NB4 (cell line): ENCODE measurements around the gene MRM1.

Experiments used
- DNase-seq: peaks from one replicate; pipeline ENCODE4 v3.0.0; 2010; ENCODE audit warnings: low read depth
- H3K4me3 ChIP-seq: one replicate; pipeline ENCODE4 v1.5.1; 2011; ENCODE audit warnings: mild to moderate bottlenecking, low read depth, low read length, moderate library complexity
- MYC ChIP-seq: IDR thresholded peaks from 2 replicates; pipeline ENCODE4 v1.6.1; 2011; ENCODE audit warnings: low read depth, low read length
- POLR2A ChIP-seq: IDR thresholded peaks from 2 replicates; pipeline ENCODE4 v1.6.1; 2011; ENCODE audit warnings: mild to moderate bottlenecking; ENCODE audit not compliant: insufficient read length; ENCODE audit errors: extremely low read depth
- TF ChIP-seq, protein P1 (sequence below): IDR thresholded peaks from 2 replicates; pipeline ENCODE4 v1.6.1; 2011; ENCODE audit warnings: low read depth, low read length
- TF ChIP-seq, protein P2 (sequence below): IDR thresholded peaks from one replicate; pipeline ENCODE4 v1.5.1; 2012; ENCODE audit warnings: low read depth, low read length

Gene MRM1

DNA sequence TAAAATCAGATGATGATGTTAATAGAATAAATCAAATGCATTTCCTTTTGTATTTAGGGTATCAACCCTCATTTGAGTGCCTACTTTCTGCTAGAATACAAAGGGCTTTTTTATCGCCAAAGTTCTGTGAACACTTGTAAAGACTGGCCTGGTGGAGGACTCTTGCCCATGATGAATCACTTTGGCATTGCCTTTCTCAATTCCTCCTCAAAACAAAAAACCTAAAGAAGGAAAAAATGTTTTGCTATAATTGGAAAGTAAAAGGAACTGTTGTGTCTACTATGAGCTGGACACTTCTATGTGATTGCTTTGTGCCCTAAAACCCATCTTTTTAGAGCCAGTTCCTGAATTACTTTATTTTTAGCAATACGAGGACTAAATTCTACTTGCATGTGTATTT is 22.7 kb upstream of the MRM1 start:
- TF ChIP-seq MYC: no peak
- TF ChIP-seq, protein P1, sequence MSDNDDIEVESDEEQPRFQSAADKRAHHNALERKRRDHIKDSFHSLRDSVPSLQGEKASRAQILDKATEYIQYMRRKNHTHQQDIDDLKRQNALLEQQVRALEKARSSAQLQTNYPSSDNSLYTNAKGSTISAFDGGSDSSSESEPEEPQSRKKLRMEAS: no peak

DNA sequence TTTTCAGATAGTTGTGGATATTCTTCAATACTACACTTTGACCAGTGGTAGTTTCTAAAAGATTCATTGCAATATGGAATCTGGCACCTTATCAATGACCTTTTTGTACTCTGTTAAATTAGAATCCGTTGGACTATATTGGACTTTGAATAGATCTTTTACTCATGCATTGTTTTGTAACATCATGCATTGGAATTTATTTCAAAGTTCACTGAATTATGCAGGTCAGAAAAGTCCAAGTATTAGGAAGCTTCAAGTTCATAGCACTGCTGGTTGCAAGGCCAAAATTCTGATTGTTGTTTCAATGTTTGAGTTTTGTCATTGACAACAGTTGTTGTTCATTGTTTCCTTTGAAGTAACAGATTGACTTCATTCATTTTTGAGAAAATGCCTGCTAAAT is 17.6 kb upstream of the MRM1 start:
- TF ChIP-seq, protein P1: no peak
- no peak for TF ChIP-seq POLR2A
- TF ChIP-seq, protein P2, sequence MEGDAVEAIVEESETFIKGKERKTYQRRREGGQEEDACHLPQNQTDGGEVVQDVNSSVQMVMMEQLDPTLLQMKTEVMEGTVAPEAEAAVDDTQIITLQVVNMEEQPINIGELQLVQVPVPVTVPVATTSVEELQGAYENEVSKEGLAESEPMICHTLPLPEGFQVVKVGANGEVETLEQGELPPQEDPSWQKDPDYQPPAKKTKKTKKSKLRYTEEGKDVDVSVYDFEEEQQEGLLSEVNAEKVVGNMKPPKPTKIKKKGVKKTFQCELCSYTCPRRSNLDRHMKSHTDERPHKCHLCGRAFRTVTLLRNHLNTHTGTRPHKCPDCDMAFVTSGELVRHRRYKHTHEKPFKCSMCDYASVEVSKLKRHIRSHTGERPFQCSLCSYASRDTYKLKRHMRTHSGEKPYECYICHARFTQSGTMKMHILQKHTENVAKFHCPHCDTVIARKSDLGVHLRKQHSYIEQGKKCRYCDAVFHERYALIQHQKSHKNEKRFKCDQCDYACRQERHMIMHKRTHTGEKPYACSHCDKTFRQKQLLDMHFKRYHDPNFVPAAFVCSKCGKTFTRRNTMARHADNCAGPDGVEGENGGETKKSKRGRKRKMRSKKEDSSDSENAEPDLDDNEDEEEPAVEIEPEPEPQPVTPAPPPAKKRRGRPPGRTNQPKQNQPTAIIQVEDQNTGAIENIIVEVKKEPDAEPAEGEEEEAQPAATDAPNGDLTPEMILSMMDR: no peak
- no peak for TF ChIP-seq MYC
- DNase-seq: no peak
- no peak overlapping the region for H3K4me3 ChIP-seq

More for the DNA sequence above, 22.7 kb upstream of the MRM1 start:
- H3K4me3 ChIP-seq: no peak overlapping the region
- no peak for DNase-seq

DNA sequence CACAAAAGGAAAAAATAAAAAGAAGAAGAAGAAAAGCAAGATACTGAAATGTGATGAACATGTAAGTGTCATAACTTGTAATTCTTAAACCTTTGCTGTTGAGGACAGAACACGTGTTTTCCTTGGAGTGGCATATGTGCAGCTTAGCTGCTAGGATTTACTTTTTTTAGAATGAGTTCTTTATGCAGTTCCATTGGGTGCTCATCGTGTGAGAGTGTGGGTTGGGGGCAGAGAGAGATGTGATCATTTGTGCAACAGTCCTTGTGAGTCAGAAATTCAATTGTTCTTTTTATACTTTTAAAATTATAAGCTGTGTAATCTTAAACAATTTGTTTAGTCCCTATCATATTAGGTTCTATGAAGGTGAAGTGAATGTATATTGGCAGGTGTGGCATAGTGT is 15.2 kb upstream of the MRM1 start:
- no peak overlapping the region for H3K4me3 ChIP-seq
- DNase-seq: no peak
- no peak for TF ChIP-seq POLR2A
- no peak for TF ChIP-seq MYC
- TF ChIP-seq, protein P2: no peak
- TF ChIP-seq, protein P1: no peak

DNA sequence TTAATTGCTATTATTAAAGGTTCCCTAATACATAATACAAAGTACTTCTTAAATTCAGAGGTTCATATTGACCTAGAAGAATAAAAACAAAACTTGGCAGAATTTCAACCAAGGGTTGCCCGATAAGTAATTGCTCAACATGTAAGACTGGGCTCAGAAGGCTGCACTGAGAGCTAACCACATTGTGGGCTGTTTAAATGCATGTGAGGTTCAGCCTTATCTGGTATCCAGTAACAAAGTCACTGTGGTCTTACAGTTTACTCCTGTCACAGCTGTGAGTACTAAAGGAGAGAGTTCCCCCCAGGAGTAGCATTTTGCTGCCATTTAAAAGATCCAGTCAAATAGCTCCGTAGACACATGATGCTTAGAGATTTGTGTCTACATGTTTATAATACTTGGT is 11.3 kb upstream of the MRM1 start:
- TF ChIP-seq POLR2A: no peak
- TF ChIP-seq MYC: no peak; the same call in 1 of the 2 replicates
- TF ChIP-seq, protein P1: peak; percentile 77
- TF ChIP-seq, protein P2: no peak
- DNase-seq: peak; percentile 92
- no peak overlapping the region for H3K4me3 ChIP-seq

DNA sequence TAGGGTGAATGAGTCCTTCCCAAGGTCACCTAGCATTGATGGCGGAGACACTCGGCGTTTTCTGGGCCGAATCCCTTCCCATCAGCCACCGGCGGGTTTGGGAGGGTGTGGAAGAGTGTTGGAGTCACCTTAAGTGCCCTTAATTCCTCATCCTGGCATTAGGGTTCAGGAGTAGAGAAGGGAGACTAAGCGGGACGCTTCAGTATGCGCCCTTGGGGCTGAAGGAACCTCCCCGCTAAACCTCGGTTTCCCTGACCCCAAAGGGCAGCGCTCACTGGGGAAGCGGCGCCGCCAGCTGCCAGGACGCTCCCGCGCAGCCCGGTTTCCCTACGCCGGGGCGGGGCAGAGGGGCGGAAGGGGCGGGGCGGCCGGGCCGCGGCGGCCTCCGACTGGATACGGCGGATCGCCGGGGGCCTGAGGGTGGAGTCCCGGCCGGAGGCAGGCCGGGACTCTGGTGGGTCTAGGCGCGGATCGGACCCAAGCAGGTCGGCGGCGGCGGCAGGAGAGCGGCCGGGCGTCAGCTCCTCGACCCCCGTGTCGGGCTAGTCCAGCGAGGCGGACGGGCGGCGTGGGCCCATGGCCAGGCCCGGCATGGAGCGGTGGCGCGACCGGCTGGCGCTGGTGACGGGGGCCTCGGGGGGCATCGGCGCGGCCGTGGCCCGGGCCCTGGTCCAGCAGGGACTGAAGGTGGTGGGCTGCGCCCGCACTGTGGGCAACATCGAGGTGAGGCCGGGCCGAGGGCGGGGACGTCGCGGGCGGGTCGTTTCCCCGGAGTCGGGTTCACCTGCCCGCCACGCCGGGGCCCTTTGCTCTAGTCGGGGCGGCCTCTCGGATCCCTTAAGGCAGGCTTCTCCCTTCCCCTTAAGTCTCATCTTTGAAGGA is 9.7 kb upstream of the MRM1 start, which contains the start of gene DHRS11:
TSS of gene DHRS11 (plus strand) at position 446 of the 882 bp plus-strand sequence. CDS start at position 577, 131 bp downstream.
- peak; percentile 88 for DNase-seq
- peak within 1 kb of the TSS; percentile 58 for H3K4me3 ChIP-seq
- TF ChIP-seq MYC: peak; percentile 55; the same call in 1 of the 2 replicates
- TF ChIP-seq, protein P1: no peak
- TF ChIP-seq, protein P2: no peak
- no peak for TF ChIP-seq POLR2A

DNA sequence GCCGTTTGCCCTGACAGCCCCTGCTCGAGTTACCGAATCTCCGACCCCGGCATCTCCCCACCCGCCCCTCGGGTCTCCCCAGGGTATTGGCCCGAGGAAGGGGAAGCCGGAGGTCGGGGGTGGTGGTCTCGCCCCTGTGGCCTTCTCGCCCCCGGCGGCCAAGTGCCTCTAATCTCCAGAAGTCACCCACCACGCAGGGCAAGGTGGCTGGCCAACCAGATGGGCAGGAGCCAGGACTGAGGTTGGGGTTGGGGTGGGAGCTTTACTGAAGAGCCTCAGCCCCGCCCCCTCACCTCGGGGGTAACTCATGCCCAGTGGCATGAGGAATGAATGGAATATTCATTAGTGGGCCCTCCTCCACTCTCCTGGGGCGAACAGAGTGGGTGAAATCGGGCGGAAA is 9.1 kb upstream of the MRM1 start:
- TF ChIP-seq, protein P1: no peak
- DNase-seq: peak; percentile 49
- peak overlapping the region; percentile 58 for H3K4me3 ChIP-seq
